Endodermal cell (in vitro differentiated cells): ENCODE measurements around the gene NPBWR2. TPM values are rescaled to one million over a fixed set of nuclear protein-coding genes. Genes with fewer than 3 reads are reported as not detected.
"Not testable (repeated sequence)": the region's sequence is repeated elsewhere in the genome, so short reads cannot be mapped to it uniquely, and the experiment has no call there.

ENCODE experiments used
- DNase-seq: peaks from one replicate; pipeline ENCODE4 v3.0.0-alpha.2; 2017
- H3K27ac ChIP-seq: 2 replicates; pipeline ENCODE4 v1.5.1; 2013; ENCODE audit warnings: mild to moderate bottlenecking, low read depth, low read length, moderate library complexity
- H3K27me3 ChIP-seq: 2 replicates; pipeline ENCODE4 v1.6.1; 2013; ENCODE audit warnings: mild to moderate bottlenecking, low read length, moderate library complexity; ENCODE audit not compliant: insufficient read depth, control insufficient read depth, poor library complexity, severe bottlenecking
- H3K36me3 ChIP-seq: 2 replicates; pipeline ENCODE4 v1.7.0; 2013; ENCODE audit warnings: mild to moderate bottlenecking, low read length, moderate library complexity; ENCODE audit not compliant: control insufficient read depth, insufficient read depth
- H3K4me1 ChIP-seq: one replicate; pipeline ENCODE4 v1.7.0; 2013; ENCODE audit warnings: low read length; ENCODE audit not compliant: control insufficient read depth, insufficient read depth
- H3K4me3 ChIP-seq: 2 replicates; pipeline ENCODE4 v1.5.1; 2013; ENCODE audit warnings: mild to moderate bottlenecking, low read length, moderate library complexity
- H3K9ac ChIP-seq: 2 replicates; pipeline ENCODE4 v1.6.1; 2013; ENCODE audit warnings: mild to moderate bottlenecking, low read length, moderate library complexity; ENCODE audit not compliant: poor library complexity, severe bottlenecking; ENCODE audit errors: extremely low read depth
- H3K9me3 ChIP-seq: 2 replicates; pipeline ENCODE4 v1.6.1; 2013; ENCODE audit warnings: mild to moderate bottlenecking, low read length, moderate library complexity; ENCODE audit not compliant: control insufficient read depth
- H3K27ac Mint-ChIP-seq: 2 replicates; pipeline ENCODE4 v1.8.0; 2020; ENCODE audit warnings: mixed read lengths
- H3K27me3 Mint-ChIP-seq: 2 replicates; pipeline ENCODE4 v1.8.0; 2021; ENCODE audit warnings: mild to moderate bottlenecking, mixed read lengths; ENCODE audit not compliant: insufficient read depth
- H3K36me3 Mint-ChIP-seq: 2 replicates; pipeline ENCODE4 v1.8.0; 2020; ENCODE audit warnings: low read depth, mixed read lengths
- H3K4me1 Mint-ChIP-seq: 2 replicates; pipeline ENCODE4 v1.8.0; 2020; ENCODE audit warnings: mixed read lengths
- H3K4me3 Mint-ChIP-seq: 2 replicates; pipeline ENCODE4 v1.8.0; 2020; ENCODE audit warnings: mild to moderate bottlenecking, moderate library complexity, mixed read lengths
- H3K9me3 Mint-ChIP-seq: 2 replicates; pipeline ENCODE4 v1.8.0; 2020; ENCODE audit warnings: mild to moderate bottlenecking, mixed read lengths
- WGBS, 2 experiments: methylation state at CpG; one replicate each; pipeline versions ENCODE4 v1.1.5 to v1.1.7; 2013; ENCODE audit warnings: missing lambda C conversion rate in 2 of 2, mixed read lengths in 1 of 2; ENCODE audit not compliant: insufficient coverage in 1 of 2, insufficient read length in 1 of 2; 5-methylcytosine and 5-hydroxymethylcytosine counted together
- total RNA-seq, 2 donors: library from RNA; stranded (reverse); fragmentation: NEBNext Ultra II Directional in 1 of 2; extraction: Animal tissue kit (Norgen Biotek cat#: 25700) in 1 of 2; gene quantifications; 2 replicates in 1 of 2; 3 replicates in 1 of 2; pipeline ENCODE4 v1.2.1, GENCODE V29; 2021
- TF ChIP-seq, protein P1 (sequence below): fragments of 200-600 bp; sonication (generic); conservative IDR thresholded peaks from 2 replicates; pipeline ENCODE4 v1.5.0; 2021; ENCODE audit warnings: antibody characterized with exemption, mild to moderate bottlenecking

Gene NPBWR2
- total RNA-seq, 2 donors from 2014 or later = not detected

DNA sequence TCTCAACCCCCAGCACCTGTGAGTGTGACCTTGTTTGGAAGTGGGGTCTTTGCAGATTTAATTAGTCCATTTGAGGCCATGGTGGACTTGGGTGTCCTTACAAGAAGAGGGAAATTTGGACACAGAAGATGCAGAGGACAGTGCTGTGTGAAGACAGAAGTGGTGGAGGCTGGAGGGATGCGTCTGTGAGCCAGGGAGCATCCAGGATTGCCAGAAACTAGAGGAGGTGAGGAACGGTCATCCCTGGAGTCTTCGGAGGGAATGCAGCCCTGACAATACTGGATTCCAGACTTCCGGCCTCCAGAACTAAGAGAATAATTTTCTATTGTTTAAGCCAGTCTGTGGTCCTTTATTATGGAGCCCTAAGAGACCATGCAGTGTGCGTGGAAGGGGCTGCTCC, 22.9 kb upstream of the NPBWR2 start:
- no peak overlapping the region for H3K4me3 Mint-ChIP-seq
- H3K36me3 Mint-ChIP-seq = no peaks in the 10 kb centered on the region
- peaks cover 3% of the 10 kb centered on the region for H3K9me3 Mint-ChIP-seq
- 85 to 88% methylated on average over 5 of the region's 5 CpGs for WGBS, 2 experiments
- peaks cover 15% of the 10 kb centered on the region for H3K27me3 Mint-ChIP-seq
- no peak overlapping the region for H3K4me3 ChIP-seq
- H3K4me1 Mint-ChIP-seq = no peaks in the 10 kb centered on the region
- H3K9ac ChIP-seq = no peak overlapping the region
- no peaks in the 10 kb centered on the region for H3K4me1 ChIP-seq
- no peaks in the 10 kb centered on the region for H3K9me3 ChIP-seq
- TF ChIP-seq, protein P1, sequence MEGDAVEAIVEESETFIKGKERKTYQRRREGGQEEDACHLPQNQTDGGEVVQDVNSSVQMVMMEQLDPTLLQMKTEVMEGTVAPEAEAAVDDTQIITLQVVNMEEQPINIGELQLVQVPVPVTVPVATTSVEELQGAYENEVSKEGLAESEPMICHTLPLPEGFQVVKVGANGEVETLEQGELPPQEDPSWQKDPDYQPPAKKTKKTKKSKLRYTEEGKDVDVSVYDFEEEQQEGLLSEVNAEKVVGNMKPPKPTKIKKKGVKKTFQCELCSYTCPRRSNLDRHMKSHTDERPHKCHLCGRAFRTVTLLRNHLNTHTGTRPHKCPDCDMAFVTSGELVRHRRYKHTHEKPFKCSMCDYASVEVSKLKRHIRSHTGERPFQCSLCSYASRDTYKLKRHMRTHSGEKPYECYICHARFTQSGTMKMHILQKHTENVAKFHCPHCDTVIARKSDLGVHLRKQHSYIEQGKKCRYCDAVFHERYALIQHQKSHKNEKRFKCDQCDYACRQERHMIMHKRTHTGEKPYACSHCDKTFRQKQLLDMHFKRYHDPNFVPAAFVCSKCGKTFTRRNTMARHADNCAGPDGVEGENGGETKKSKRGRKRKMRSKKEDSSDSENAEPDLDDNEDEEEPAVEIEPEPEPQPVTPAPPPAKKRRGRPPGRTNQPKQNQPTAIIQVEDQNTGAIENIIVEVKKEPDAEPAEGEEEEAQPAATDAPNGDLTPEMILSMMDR = no peak
- no peak for DNase-seq
- no peak overlapping the region for H3K27ac Mint-ChIP-seq
- H3K27me3 ChIP-seq = peaks cover 19% of the 10 kb centered on the region
- no peak overlapping the region for H3K27ac ChIP-seq
- H3K36me3 ChIP-seq = no peaks in the 10 kb centered on the region

DNA sequence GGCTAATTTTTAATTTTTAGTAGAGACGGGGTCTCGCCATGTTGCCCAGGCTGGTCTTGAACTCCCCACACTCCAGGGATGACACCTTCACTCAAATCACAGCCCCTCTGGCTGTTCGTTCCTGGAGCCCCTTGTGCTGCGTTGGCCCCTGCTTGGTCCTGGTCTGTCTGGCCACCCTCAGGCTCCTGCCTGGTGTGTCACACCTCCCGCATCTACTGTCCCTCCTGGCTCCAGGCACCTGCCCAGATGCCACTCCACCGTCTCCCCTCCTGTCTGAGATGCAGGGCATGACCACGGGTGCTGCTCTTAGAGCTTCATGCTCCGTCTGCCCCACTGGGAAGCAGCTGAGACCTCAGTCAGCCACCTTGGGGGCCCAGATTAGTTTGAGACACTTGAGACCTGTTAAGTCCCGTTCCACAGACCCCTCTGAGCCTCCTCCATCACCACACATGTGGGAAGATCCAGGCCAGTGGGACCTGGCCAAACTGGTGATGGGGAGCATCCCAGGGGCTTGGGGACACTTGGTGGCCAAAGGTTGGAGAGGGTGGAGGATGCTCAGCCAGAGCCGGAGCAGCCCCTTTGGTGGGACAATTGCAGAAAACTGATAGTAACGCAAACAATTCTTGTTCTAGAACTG, 21.9 kb upstream of the NPBWR2 start:
- no peaks in the 10 kb centered on the region for H3K36me3 ChIP-seq
- H3K4me1 ChIP-seq = no peaks in the 10 kb centered on the region
- H3K27ac Mint-ChIP-seq = no peak overlapping the region
- no peak overlapping the region for H3K4me3 ChIP-seq
- H3K4me3 Mint-ChIP-seq = no peak overlapping the region
- H3K9ac ChIP-seq = no peak overlapping the region
- DNase-seq = no peak
- TF ChIP-seq, protein P1 = no peak
- H3K4me1 Mint-ChIP-seq = no peaks in the 10 kb centered on the region
- peaks cover 19% of the 10 kb centered on the region for H3K27me3 Mint-ChIP-seq
- WGBS, 2 experiments = 88 to 91% methylated on average over 10 to 11 of the region's 11 CpGs
- H3K27me3 ChIP-seq = peaks cover 23% of the 10 kb centered on the region
- no peak overlapping the region for H3K27ac ChIP-seq
- peaks cover 3% of the 10 kb centered on the region for H3K9me3 Mint-ChIP-seq
- no peaks in the 10 kb centered on the region for H3K9me3 ChIP-seq
- H3K36me3 Mint-ChIP-seq = no peaks in the 10 kb centered on the region

DNA sequence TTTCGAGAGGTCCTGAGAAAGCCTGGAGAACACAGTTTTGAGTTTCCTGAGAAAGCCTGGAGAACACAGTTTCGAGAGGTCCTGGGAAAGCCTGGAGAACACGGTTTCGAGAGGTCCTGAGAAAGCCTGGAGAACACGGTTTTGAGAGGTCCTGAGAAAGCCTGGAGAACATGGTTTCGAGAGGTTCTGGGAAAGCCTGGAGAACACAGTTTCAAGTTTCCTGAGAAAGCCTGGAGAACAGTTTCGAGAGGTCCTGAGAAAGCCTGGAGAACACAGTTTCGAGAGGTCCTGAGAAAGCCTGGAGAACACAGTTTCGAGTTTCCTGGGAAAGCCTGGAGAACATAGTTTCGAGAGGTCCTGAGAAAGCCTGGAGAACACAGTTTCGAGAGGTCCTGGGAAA, 16.2 kb upstream of the NPBWR2 start:
- not testable (repeated sequence) for H3K36me3 ChIP-seq, H3K9me3 Mint-ChIP-seq, H3K9ac ChIP-seq, H3K27ac Mint-ChIP-seq, H3K9me3 ChIP-seq, H3K4me3 Mint-ChIP-seq, H3K4me3 ChIP-seq, H3K36me3 Mint-ChIP-seq, H3K4me1 Mint-ChIP-seq, H3K27ac ChIP-seq, H3K4me1 ChIP-seq, DNase-seq
- peaks cover 41% of the 10 kb centered on the region for H3K27me3 ChIP-seq
- H3K27me3 Mint-ChIP-seq = peaks cover 32% of the 10 kb centered on the region
- 89 to 90% methylated on average over 11 of the region's 11 CpGs for WGBS, 2 experiments

DNA sequence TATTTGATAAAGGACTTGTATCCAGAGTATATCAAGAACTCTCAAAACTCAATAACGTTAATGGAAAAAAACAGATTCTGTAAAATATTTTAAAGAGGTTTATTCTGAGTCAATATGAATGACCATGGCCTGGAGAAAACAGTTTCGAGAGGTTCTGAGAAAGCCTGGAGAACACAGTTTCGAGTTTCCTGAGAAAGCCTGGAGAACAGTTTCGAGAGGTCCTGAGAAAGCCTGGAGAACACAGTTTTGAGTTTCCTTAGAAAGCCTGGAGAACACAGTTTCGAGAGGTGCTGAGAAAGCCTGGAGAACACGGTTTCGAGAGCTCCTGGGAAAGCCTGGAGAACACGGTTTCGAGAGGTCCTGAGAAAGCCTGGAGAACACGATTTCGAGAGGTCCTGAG, 15.6 kb upstream of the NPBWR2 start:
- H3K4me3 ChIP-seq, H3K4me1 Mint-ChIP-seq, H3K27ac Mint-ChIP-seq, DNase-seq, H3K27ac ChIP-seq, H3K4me1 ChIP-seq, H3K4me3 Mint-ChIP-seq, H3K9me3 Mint-ChIP-seq, H3K9me3 ChIP-seq, H3K36me3 Mint-ChIP-seq, H3K9ac ChIP-seq, H3K36me3 ChIP-seq: not testable (repeated sequence)
- peaks cover 30% of the 10 kb centered on the region for H3K27me3 Mint-ChIP-seq
- H3K27me3 ChIP-seq = peaks cover 36% of the 10 kb centered on the region
- WGBS, 2 experiments = 86 to 89% methylated on average over 10 to 11 of the region's 11 CpGs
